Neural progenitor cell (in vitro differentiated cells): ENCODE data around the gene ZNF331.

ENCODE experiments used
- EZH2 ChIP-seq: fragments of 200-600 bp; sonication (generic); IDR thresholded peaks from 2 replicates; pipeline ENCODE4 v1.6.1; 2017; ENCODE audit warnings: antibody characterized with exemption, mild to moderate bottlenecking, moderate library complexity
- TF ChIP-seq, protein P1 (sequence below): fragments of 200-600 bp; sonication (generic); IDR thresholded peaks from 2 replicates; pipeline ENCODE4 v1.5.1; 2017; ENCODE audit warnings: antibody characterized with exemption, mild to moderate bottlenecking

DNA sequence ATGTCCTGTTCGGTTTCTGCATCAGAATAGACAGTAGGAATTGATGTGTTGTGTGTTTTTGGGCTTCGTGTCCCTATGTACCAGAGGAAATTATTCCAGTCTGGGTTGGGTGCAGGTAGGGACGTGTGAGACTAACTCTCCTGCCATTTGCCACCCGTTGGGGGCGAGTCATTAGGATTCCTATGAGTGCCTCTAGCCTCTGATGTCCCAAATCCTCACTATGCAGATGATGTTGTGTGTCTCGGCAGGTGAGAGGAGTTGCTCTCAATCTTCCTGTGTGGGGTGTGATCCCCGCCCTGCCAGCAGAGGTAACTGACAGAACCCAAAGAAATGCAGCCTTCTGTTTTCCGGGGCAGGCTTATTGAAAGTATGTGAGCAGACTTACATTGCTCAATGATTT is 31.2 kb upstream of the ZNF331 start:
- TF ChIP-seq, protein P1, sequence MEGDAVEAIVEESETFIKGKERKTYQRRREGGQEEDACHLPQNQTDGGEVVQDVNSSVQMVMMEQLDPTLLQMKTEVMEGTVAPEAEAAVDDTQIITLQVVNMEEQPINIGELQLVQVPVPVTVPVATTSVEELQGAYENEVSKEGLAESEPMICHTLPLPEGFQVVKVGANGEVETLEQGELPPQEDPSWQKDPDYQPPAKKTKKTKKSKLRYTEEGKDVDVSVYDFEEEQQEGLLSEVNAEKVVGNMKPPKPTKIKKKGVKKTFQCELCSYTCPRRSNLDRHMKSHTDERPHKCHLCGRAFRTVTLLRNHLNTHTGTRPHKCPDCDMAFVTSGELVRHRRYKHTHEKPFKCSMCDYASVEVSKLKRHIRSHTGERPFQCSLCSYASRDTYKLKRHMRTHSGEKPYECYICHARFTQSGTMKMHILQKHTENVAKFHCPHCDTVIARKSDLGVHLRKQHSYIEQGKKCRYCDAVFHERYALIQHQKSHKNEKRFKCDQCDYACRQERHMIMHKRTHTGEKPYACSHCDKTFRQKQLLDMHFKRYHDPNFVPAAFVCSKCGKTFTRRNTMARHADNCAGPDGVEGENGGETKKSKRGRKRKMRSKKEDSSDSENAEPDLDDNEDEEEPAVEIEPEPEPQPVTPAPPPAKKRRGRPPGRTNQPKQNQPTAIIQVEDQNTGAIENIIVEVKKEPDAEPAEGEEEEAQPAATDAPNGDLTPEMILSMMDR = no peak
- no peak for TF ChIP-seq EZH2
